Measurements from ENCODE around the gene SAMMSON. TPM values are rescaled to one million over a fixed set of nuclear protein-coding genes. Genes with fewer than 3 reads are reported as not detected.
A peak's percentile ranks its signal among the peaks of the same experiment; 100 is the strongest.

SAMMSON gene
- total RNA-seq, 1 donor from 2014 or later, result not detected

GRCh38 chr3:69997631-69998307 lies 1.8 kb upstream of the SAMMSON start:
- no peak for DNase-seq
- intact Hi-C loops (cut with DNase I), result no loop called here
- TF ChIP-seq, protein P1, sequence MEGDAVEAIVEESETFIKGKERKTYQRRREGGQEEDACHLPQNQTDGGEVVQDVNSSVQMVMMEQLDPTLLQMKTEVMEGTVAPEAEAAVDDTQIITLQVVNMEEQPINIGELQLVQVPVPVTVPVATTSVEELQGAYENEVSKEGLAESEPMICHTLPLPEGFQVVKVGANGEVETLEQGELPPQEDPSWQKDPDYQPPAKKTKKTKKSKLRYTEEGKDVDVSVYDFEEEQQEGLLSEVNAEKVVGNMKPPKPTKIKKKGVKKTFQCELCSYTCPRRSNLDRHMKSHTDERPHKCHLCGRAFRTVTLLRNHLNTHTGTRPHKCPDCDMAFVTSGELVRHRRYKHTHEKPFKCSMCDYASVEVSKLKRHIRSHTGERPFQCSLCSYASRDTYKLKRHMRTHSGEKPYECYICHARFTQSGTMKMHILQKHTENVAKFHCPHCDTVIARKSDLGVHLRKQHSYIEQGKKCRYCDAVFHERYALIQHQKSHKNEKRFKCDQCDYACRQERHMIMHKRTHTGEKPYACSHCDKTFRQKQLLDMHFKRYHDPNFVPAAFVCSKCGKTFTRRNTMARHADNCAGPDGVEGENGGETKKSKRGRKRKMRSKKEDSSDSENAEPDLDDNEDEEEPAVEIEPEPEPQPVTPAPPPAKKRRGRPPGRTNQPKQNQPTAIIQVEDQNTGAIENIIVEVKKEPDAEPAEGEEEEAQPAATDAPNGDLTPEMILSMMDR (IDR thresholded peaks at IDR 0.05), result no peak
- H3K27me3 ChIP-seq (ENCODE audit: low read depth), result no peaks in the 10 kb centered on the region
- no peaks in the 10 kb centered on the region for H3K36me3 ChIP-seq
- H3K4me1 ChIP-seq, result no peaks in the 10 kb centered on the region
- no peak overlapping the region for H3K27ac ChIP-seq
- no peak overlapping the region for H3K4me3 ChIP-seq
- H3K9me3 ChIP-seq, result no peaks in the 10 kb centered on the region
- no peak for ATAC-seq

GRCh38 chr3:69998759-69999139 lies 784 bp upstream of the SAMMSON start:
- peak in 1 of 2 donors; percentile 43 for ATAC-seq

GRCh38 chr3:70000028-70000410 lies 486 bp downstream of the SAMMSON start:
- no peaks in the 10 kb centered on the region for H3K27me3 ChIP-seq (ENCODE audit: low read depth)
- H3K4me1 ChIP-seq, result no peaks in the 10 kb centered on the region
- intact Hi-C loops (cut with DNase I), result no loop called here
- H3K36me3 ChIP-seq, result no peaks in the 10 kb centered on the region
- peak in 1 of 2 donors; percentile 25 for ATAC-seq
- DNase-seq, result no peak
- H3K9me3 ChIP-seq, result no peaks in the 10 kb centered on the region
- TF ChIP-seq, protein P1 (IDR thresholded peaks at IDR 0.05), result no peak
- no peak overlapping the region for H3K27ac ChIP-seq
- H3K4me3 ChIP-seq, result no peak overlapping the region

More at GRCh38 chr3:69998759-69999139, 784 bp upstream of the SAMMSON start:
- Histone ChIP-seq H3K9me3 (no peaks in the 10 kb centered on the region), H3K4me1 (no peaks in the 10 kb centered on the region), H3K27ac (peak overlapping the region; percentile 12), H3K4me3 (no peak overlapping the region), H3K36me3 (no peaks in the 10 kb centered on the region), H3K27me3 (ENCODE audit: low read depth) (no peaks in the 10 kb centered on the region)
- DNase-seq, result no peak
- intact Hi-C loops (cut with DNase I), result no loop called here
- TF ChIP-seq, protein P1 (IDR thresholded peaks at IDR 0.05), result no peak

DNA sequence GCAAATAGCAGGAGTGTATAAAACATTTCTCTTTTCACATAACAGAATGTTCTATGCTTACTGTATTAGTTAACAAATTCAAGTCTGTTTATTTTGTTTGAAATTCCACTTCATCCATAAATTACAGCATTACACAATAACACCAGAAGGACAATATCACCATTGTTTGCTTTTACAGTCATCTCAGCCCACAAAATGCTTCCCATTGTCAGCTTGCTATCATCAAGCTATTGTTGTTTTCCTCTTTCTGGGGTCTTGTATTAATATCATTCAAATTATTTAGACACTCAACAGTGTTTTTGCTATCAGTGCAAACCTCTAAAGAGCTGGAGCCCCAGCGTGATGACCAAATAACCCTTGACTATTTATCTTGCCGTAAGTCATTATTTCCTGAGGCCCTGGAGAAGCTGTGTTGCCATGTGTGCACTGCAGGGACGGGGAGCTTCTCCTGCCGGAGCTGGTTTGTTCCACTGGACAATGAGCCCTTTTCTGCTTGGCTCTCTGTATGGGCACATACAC lies 1.1 kb downstream of the SAMMSON start:
- H3K4me3 ChIP-seq, result no peak overlapping the region
- TF ChIP-seq, protein P1 (IDR thresholded peaks at IDR 0.05), result no peak
- H3K4me1 ChIP-seq, result no peaks in the 10 kb centered on the region
- no peak for ATAC-seq
- H3K9me3 ChIP-seq, result no peaks in the 10 kb centered on the region
- no peak overlapping the region for H3K27ac ChIP-seq
- no peaks in the 10 kb centered on the region for H3K36me3 ChIP-seq
- H3K27me3 ChIP-seq (ENCODE audit: low read depth), result no peaks in the 10 kb centered on the region
- no peak for DNase-seq
- intact Hi-C loops (cut with DNase I), result no loop called here

- Histone ChIP-seq H3K36me3 (no peaks in the 10 kb centered on the region), H3K9me3 (no peaks in the 10 kb centered on the region), H3K4me1 (no peaks in the 10 kb centered on the region), H3K4me3 (no peak overlapping the region), H3K27me3 (ENCODE audit: low read depth) (no peaks in the 10 kb centered on the region), H3K27ac (no peak overlapping the region)
- DNase-seq (no peak), ATAC-seq (no peak)
- intact Hi-C loops (cut with DNase I), result no loop called here
- TF ChIP-seq, protein P1 (IDR thresholded peaks at IDR 0.05), result no peak
Observed at GRCh38 chr3:70003119-70003518, 3.6 kb downstream of the SAMMSON start.
